Neural crest cell (in vitro differentiated cells): Measurements from ENCODE around the gene WASF3. TPM values are rescaled to one million over a fixed set of nuclear protein-coding genes. Genes with fewer than 3 reads are reported as not detected.

Experiments
- DNase-seq: peaks from one replicate; pipeline ENCODE4 v3.0.0; 2021; ENCODE audit warnings: low read depth, mixed read lengths, low spot score
- H3K27ac Mint-ChIP-seq: one replicate; pipeline ENCODE4 v1.8.0; 2021; ENCODE audit warnings: mild to moderate bottlenecking, mixed read lengths; ENCODE audit not compliant: unreplicated experiment
- H3K27me3 Mint-ChIP-seq: 2 replicates; pipeline ENCODE4 v1.8.0; 2021; ENCODE audit warnings: low read depth, mild to moderate bottlenecking, mixed read lengths
- H3K36me3 Mint-ChIP-seq: 2 replicates; pipeline ENCODE4 v1.8.0; 2021; ENCODE audit warnings: low read depth, mild to moderate bottlenecking, mixed read lengths
- H3K4me1 Mint-ChIP-seq: 2 replicates; pipeline ENCODE4 v1.8.0; 2021; ENCODE audit warnings: mixed read lengths
- H3K4me3 Mint-ChIP-seq: one replicate; pipeline ENCODE4 v1.8.0; 2021; ENCODE audit warnings: mild to moderate bottlenecking, mixed read lengths
- H3K9me3 Mint-ChIP-seq: 2 replicates; pipeline ENCODE4 v1.8.0; 2021; ENCODE audit warnings: mixed read lengths
- CTCF ChIP-seq: fragments of 200-600 bp; sonication (generic); conservative IDR thresholded peaks from 2 replicates; pipeline ENCODE4 v1.5.0; 2021; ENCODE audit warnings: antibody characterized with exemption, mild to moderate bottlenecking
- total RNA-seq: library from RNA; stranded (reverse); gene quantifications from 2 replicates; pipeline ENCODE4 v1.2.1, GENCODE V29; 2021

The WASF3 gene
- total RNA-seq, 1 donor from 2014 or later, result 79.7 TPM

- no peak for TF ChIP-seq CTCF
- peaks cover 18% of the 10 kb centered on the region for H3K27me3 Mint-ChIP-seq
- H3K36me3 Mint-ChIP-seq, result no peaks in the 10 kb centered on the region
Measured at GRCh38 chr13:26544707-26545106, 12.8 kb upstream of the WASF3 start.

GRCh38 chr13:26548205-26548765, 9.2 kb upstream of the WASF3 start:
- no peak overlapping the region for H3K4me3 Mint-ChIP-seq
- no peak for TF ChIP-seq CTCF
- H3K27ac Mint-ChIP-seq, result no peak overlapping the region

More at GRCh38 chr13:26544707-26545106, 12.8 kb upstream of the WASF3 start:
- no peak overlapping the region for H3K4me3 Mint-ChIP-seq
- H3K9me3 Mint-ChIP-seq, result no peaks in the 10 kb centered on the region
- H3K4me1 Mint-ChIP-seq, result no peaks in the 10 kb centered on the region
- no peak overlapping the region for H3K27ac Mint-ChIP-seq
- no peak for DNase-seq

GRCh38 chr13:26549713-26550112, 7.8 kb upstream of the WASF3 start:
- Mint-ChIP-seq H3K27me3 (peaks cover 24% of the 10 kb centered on the region), H3K4me1 (no peaks in the 10 kb centered on the region), H3K4me3 (no peak overlapping the region), H3K9me3 (peaks cover under 1% of the 10 kb centered on the region), H3K27ac (no peak overlapping the region), H3K36me3 (no peaks in the 10 kb centered on the region)
- no peak for DNase-seq
- TF ChIP-seq CTCF, result no peak

More at GRCh38 chr13:26548205-26548765, 9.2 kb upstream of the WASF3 start:
- no peaks in the 10 kb centered on the region for H3K9me3 Mint-ChIP-seq
- DNase-seq, result no peak
- no peaks in the 10 kb centered on the region for H3K36me3 Mint-ChIP-seq
- peaks cover 24% of the 10 kb centered on the region for H3K27me3 Mint-ChIP-seq
- no peaks in the 10 kb centered on the region for H3K4me1 Mint-ChIP-seq

- no peak for TF ChIP-seq CTCF
- DNase-seq, result no peak
- peaks cover 33% of the 10 kb centered on the region for H3K27me3 Mint-ChIP-seq
Measured at GRCh38 chr13:26551255-26551860, 6.1 kb upstream of the WASF3 start.

GRCh38 chr13:26555413-26555812, 2.1 kb upstream of the WASF3 start:
- H3K4me3 Mint-ChIP-seq, result peak overlapping the region; percentile 31
- H3K4me1 Mint-ChIP-seq, result peaks cover 18% of the 10 kb centered on the region
- DNase-seq, result no peak
- H3K27ac Mint-ChIP-seq, result no peak overlapping the region
- H3K9me3 Mint-ChIP-seq, result peaks cover 5% of the 10 kb centered on the region
- no peak for TF ChIP-seq CTCF
- peaks cover 29% of the 10 kb centered on the region for H3K27me3 Mint-ChIP-seq
- no peaks in the 10 kb centered on the region for H3K36me3 Mint-ChIP-seq

More at GRCh38 chr13:26551255-26551860, 6.1 kb upstream of the WASF3 start:
- Mint-ChIP-seq H3K9me3 (peaks cover 5% of the 10 kb centered on the region), H3K27ac (no peak overlapping the region), H3K4me1 (no peaks in the 10 kb centered on the region), H3K36me3 (no peaks in the 10 kb centered on the region), H3K4me3 (no peak overlapping the region)
